Astrocyte (in vitro differentiated cells and primary cell): ENCODE measurements around the gene GPR26.

Source experiments
- CTCF ChIP-seq: IDR thresholded peaks from 2 replicates; pipeline ENCODE4 v1.5.1; 2011; ENCODE audit warnings: low read depth, mild to moderate bottlenecking, inconsistent platforms, low read length, moderate library complexity; ENCODE audit not compliant: insufficient read depth
- EZH2 ChIP-seq: IDR thresholded peaks from 2 replicates; pipeline ENCODE4 v1.6.1; 2012; ENCODE audit warnings: mild to moderate bottlenecking, low read length, inconsistent platforms; ENCODE audit not compliant: insufficient read depth

GRCh38 chr10:123620621-123621020 is 45.5 kb upstream of the GPR26 start:
- TF ChIP-seq CTCF (no peak), EZH2 (no peak)
